Endodermal cell (in vitro differentiated cells): Measurements from ENCODE around the gene LRIT3. TPM values are rescaled to one million over a fixed set of nuclear protein-coding genes. Genes with fewer than 3 reads are reported as not detected.

Source experiments
- DNase-seq: peaks from one replicate; pipeline ENCODE4 v3.0.0-alpha.2; 2017
- H3K27ac ChIP-seq: 2 replicates; pipeline ENCODE4 v1.5.1; 2013; ENCODE audit warnings: mild to moderate bottlenecking, low read depth, low read length, moderate library complexity
- H3K27me3 ChIP-seq: 2 replicates; pipeline ENCODE4 v1.6.1; 2013; ENCODE audit warnings: mild to moderate bottlenecking, low read length, moderate library complexity; ENCODE audit not compliant: insufficient read depth, control insufficient read depth, poor library complexity, severe bottlenecking
- H3K36me3 ChIP-seq: 2 replicates; pipeline ENCODE4 v1.7.0; 2013; ENCODE audit warnings: mild to moderate bottlenecking, low read length, moderate library complexity; ENCODE audit not compliant: control insufficient read depth, insufficient read depth
- H3K4me1 ChIP-seq: one replicate; pipeline ENCODE4 v1.7.0; 2013; ENCODE audit warnings: low read length; ENCODE audit not compliant: control insufficient read depth, insufficient read depth
- H3K4me3 ChIP-seq: 2 replicates; pipeline ENCODE4 v1.5.1; 2013; ENCODE audit warnings: mild to moderate bottlenecking, low read length, moderate library complexity
- H3K9ac ChIP-seq: 2 replicates; pipeline ENCODE4 v1.6.1; 2013; ENCODE audit warnings: mild to moderate bottlenecking, low read length, moderate library complexity; ENCODE audit not compliant: poor library complexity, severe bottlenecking; ENCODE audit errors: extremely low read depth
- H3K9me3 ChIP-seq: 2 replicates; pipeline ENCODE4 v1.6.1; 2013; ENCODE audit warnings: mild to moderate bottlenecking, low read length, moderate library complexity; ENCODE audit not compliant: control insufficient read depth
- H3K27ac Mint-ChIP-seq: 2 replicates; pipeline ENCODE4 v1.8.0; 2020; ENCODE audit warnings: mixed read lengths
- H3K27me3 Mint-ChIP-seq: 2 replicates; pipeline ENCODE4 v1.8.0; 2021; ENCODE audit warnings: mild to moderate bottlenecking, mixed read lengths; ENCODE audit not compliant: insufficient read depth
- H3K36me3 Mint-ChIP-seq: 2 replicates; pipeline ENCODE4 v1.8.0; 2020; ENCODE audit warnings: low read depth, mixed read lengths
- H3K4me1 Mint-ChIP-seq: 2 replicates; pipeline ENCODE4 v1.8.0; 2020; ENCODE audit warnings: mixed read lengths
- H3K4me3 Mint-ChIP-seq: 2 replicates; pipeline ENCODE4 v1.8.0; 2020; ENCODE audit warnings: mild to moderate bottlenecking, moderate library complexity, mixed read lengths
- H3K9me3 Mint-ChIP-seq: 2 replicates; pipeline ENCODE4 v1.8.0; 2020; ENCODE audit warnings: mild to moderate bottlenecking, mixed read lengths
- WGBS, 2 experiments: methylation state at CpG; one replicate each; pipeline versions ENCODE4 v1.1.5 to v1.1.7; 2013; ENCODE audit warnings: missing lambda C conversion rate in 2 of 2, mixed read lengths in 1 of 2; ENCODE audit not compliant: insufficient coverage in 1 of 2, insufficient read length in 1 of 2; 5-methylcytosine and 5-hydroxymethylcytosine counted together
- total RNA-seq, 2 donors: library from RNA; stranded (reverse); fragmentation: NEBNext Ultra II Directional in 1 of 2; extraction: Animal tissue kit (Norgen Biotek cat#: 25700) in 1 of 2; gene quantifications; 2 replicates in 1 of 2; 3 replicates in 1 of 2; pipeline ENCODE4 v1.2.1, GENCODE V29; 2021
- TF ChIP-seq, protein P1 (sequence below): fragments of 200-600 bp; sonication (generic); conservative IDR thresholded peaks from 2 replicates; pipeline ENCODE4 v1.5.0; 2021; ENCODE audit warnings: antibody characterized with exemption, mild to moderate bottlenecking

Gene LRIT3
- total RNA-seq, 2 donors from 2014 or later, result 1.5 to 3.1 TPM

DNA sequence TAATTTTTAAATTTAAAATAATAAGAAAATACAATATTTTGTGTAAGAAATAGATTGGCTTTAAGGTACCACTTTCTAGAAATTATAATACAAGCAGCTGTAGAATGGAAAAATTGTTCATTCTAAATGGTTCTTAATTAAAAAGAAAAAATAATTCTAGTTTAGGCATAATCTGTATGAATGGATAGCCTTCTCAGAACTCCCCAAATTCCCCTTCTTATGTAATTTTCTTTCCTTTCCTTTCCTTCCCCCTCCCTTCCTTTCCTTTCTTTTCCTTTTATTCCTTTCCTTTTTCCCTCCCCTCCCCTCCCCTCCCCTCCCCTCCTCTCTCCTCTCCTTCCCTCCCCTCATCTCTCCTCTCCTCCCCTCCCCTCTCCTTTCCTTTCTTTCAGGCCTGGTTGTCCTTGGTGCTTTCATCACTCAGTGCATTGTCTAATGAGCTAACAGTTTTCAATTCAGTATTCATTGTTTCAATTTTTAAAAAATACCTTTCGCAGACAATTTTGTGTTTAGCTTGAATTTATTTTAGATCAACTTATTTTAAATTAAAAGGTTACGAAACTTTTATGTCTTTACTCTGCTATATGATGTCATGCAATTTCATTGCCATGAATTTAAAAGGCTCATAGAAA lies 28.8 kb downstream of the LRIT3 start:
- DNase-seq, result no peak
- 92% methylated on average over 1 of the region's 2 CpGs; no CpG with 5 or more reads in 1 of the 2 experiments for WGBS, 2 experiments
- Histone ChIP-seq H3K9ac (no peak overlapping the region), H3K27ac (no peak overlapping the region), H3K36me3 (no peaks in the 10 kb centered on the region), H3K27me3 (no peaks in the 10 kb centered on the region), H3K4me3 (no peak overlapping the region), H3K4me1 (no peaks in the 10 kb centered on the region), H3K9me3 (no peaks in the 10 kb centered on the region)
- Mint-ChIP-seq H3K4me3 (no peak overlapping the region), H3K36me3 (no peaks in the 10 kb centered on the region), H3K27me3 (peaks cover 1% of the 10 kb centered on the region), H3K4me1 (no peaks in the 10 kb centered on the region), H3K27ac (no peak overlapping the region), H3K9me3 (no peaks in the 10 kb centered on the region)
- TF ChIP-seq, protein P1, sequence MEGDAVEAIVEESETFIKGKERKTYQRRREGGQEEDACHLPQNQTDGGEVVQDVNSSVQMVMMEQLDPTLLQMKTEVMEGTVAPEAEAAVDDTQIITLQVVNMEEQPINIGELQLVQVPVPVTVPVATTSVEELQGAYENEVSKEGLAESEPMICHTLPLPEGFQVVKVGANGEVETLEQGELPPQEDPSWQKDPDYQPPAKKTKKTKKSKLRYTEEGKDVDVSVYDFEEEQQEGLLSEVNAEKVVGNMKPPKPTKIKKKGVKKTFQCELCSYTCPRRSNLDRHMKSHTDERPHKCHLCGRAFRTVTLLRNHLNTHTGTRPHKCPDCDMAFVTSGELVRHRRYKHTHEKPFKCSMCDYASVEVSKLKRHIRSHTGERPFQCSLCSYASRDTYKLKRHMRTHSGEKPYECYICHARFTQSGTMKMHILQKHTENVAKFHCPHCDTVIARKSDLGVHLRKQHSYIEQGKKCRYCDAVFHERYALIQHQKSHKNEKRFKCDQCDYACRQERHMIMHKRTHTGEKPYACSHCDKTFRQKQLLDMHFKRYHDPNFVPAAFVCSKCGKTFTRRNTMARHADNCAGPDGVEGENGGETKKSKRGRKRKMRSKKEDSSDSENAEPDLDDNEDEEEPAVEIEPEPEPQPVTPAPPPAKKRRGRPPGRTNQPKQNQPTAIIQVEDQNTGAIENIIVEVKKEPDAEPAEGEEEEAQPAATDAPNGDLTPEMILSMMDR, result no peak

DNA sequence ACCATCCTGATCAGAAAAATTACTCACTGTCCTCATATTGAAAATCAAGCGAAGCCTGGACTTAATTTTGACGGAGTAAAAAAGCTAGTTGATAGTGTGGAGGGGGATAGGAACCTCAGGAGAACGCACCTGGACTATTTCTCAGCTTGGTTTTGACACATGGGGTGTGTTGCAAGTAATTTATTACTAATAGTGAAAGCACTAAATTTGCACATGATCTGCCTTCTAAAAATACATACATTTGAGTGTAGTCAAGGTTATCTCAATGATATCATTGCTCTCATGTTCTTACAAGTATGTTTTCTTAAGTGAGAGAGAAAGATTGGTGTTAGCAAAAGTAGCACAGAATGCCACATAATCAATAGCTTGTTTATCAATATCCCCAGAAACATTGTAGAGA lies 29.5 kb downstream of the LRIT3 start:
- H3K36me3 Mint-ChIP-seq, result no peaks in the 10 kb centered on the region
- Histone ChIP-seq H3K9ac (no peak overlapping the region), H3K4me3 (no peak overlapping the region), H3K27ac (no peak overlapping the region), H3K27me3 (no peaks in the 10 kb centered on the region), H3K9me3 (no peaks in the 10 kb centered on the region), H3K36me3 (no peaks in the 10 kb centered on the region), H3K4me1 (no peaks in the 10 kb centered on the region)
- no peaks in the 10 kb centered on the region for H3K4me1 Mint-ChIP-seq
- DNase-seq, result no peak
- WGBS, 2 experiments, result 91 to 100% methylated on average over 2 to 3 of the region's 3 CpGs
- H3K4me3 Mint-ChIP-seq, result no peak overlapping the region
- H3K9me3 Mint-ChIP-seq, result no peaks in the 10 kb centered on the region
- H3K27me3 Mint-ChIP-seq, result peaks cover 1% of the 10 kb centered on the region
- TF ChIP-seq, protein P1, result no peak
- no peak overlapping the region for H3K27ac Mint-ChIP-seq

DNA sequence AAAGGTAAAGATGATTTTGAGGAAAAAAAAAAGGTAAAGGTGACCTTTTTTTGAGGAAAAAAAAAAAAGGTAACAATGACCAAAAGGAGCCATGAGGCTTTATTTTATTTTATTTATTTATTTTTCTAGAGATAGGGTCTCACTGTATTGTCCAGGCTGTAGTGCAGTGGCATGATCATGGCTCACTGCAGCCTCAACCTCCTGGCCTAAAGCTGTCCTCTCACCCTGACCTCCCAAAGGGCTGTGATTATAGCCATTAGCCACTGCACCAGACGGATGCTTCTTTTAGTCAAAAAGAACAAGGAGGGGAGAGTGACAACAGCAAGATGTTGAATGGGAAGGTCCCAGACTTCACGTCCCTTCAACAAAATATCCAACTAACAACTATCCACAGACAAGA lies 30.4 kb downstream of the LRIT3 start:
- TF ChIP-seq, protein P1, result no peak
- Histone ChIP-seq H3K27ac (no peak overlapping the region), H3K36me3 (no peaks in the 10 kb centered on the region), H3K9ac (no peak overlapping the region), H3K4me1 (no peaks in the 10 kb centered on the region), H3K27me3 (no peaks in the 10 kb centered on the region), H3K4me3 (no peak overlapping the region), H3K9me3 (no peaks in the 10 kb centered on the region)
- no peaks in the 10 kb centered on the region for H3K36me3 Mint-ChIP-seq
- no peak for DNase-seq
- H3K9me3 Mint-ChIP-seq, result no peaks in the 10 kb centered on the region
- H3K4me3 Mint-ChIP-seq, result no peak overlapping the region
- WGBS, 2 experiments, result 90% methylated on average over 2 of the region's 2 CpGs; no CpG with 5 or more reads in 1 of the 2 experiments
- no peaks in the 10 kb centered on the region for H3K4me1 Mint-ChIP-seq
- H3K27ac Mint-ChIP-seq, result no peak overlapping the region
- H3K27me3 Mint-ChIP-seq, result peaks cover 1% of the 10 kb centered on the region
